GM20000 (cell line): ENCODE results near the gene SLC24A3.

Source experiments
- DNase-seq: peaks from one replicate; pipeline ENCODE4 v3.0.0; 2012; ENCODE audit warnings: low spot score
- CTCF ChIP-seq: IDR thresholded peaks from 2 replicates; pipeline ENCODE4 v1.5.1; 2012; ENCODE audit warnings: mild to moderate bottlenecking, control low read depth; ENCODE audit errors: extremely low read depth, missing control alignments

Gene SLC24A3

GRCh38 chr20:19257865-19258264 lies 45.4 kb downstream of the SLC24A3 start:
- no peak for TF ChIP-seq CTCF
- no peak for DNase-seq

DNA sequence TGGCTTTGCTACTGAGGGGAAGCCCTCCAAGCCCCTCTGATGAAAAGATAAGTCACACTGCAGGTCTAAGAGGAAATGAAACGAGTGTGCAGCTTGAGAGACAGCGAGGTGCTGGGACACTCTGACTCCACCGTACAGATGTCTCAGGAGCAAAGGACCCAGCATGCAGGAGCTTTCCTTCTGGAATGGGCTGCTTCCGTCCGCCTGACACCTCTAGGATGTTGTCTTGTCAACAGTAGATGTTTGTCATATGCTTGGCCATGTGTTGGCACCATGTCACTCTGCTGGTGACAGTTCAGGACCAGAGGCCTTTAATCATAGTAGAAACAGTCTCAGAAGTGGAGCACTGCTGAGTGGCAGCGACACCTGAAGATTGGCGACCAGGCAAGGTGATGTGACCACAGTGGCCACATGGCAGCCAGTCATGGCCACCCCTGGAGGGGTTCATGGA lies 46.7 kb downstream of the SLC24A3 start:
- no peak for DNase-seq
- no peak for TF ChIP-seq CTCF

GRCh38 chr20:19260412-19261090 lies 48.1 kb downstream of the SLC24A3 start:
- no peak for TF ChIP-seq CTCF
- no peak for DNase-seq

DNA sequence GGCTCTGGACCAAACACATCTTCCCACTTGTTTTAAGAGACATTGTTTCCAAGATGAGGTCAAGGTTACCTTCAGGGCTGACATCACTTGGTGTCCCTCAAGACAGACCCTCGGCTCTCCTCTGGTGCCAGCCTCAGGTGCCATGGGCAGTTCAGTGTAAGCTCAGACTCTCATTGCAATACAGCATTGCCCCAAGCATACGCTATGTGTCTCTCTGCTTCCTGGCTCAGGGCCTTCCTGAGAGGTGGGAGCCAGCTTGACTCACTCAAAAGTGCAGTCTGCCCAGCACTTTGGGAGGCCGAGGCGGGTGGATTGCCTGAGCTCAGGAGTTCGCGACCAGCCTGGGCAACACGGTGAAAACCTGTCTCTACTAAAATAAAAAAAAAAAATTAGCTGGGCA lies 51.7 kb downstream of the SLC24A3 start:
- TF ChIP-seq CTCF = no peak
- DNase-seq = no peak

DNA sequence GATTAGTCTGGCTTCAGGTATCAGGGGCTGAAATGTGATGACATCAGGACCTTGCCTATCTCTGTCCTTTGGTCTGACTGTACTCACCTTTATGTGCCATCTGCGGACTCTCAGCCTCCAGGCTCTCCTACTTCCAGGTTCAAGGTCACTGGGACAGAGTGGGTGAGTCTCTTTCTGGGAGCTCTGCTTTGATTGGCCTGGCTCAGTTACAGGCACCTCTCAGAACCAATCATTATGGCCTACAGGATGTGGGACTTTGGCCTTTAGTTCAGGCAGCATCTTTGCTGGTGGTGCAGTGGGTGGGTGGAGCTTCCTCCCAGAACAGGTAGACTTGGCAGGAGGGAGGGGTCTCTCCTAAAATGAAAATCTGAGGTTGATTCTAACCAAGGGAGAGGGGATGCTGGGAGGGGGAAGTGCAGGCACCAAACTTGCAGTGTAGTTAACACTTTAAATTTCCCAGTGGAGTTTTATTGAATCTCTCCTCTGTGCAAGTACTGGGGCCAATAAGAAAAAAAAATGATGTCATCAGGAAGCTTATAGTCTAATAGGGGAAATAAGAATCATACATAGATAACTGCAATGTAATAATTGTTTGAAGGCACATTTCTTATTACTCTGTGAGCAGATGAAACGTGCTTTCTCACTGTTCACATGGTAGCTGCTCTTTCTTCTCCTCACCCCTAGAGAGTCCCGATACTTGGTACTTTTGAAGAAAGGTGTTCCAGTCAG lies 53.4 kb downstream of the SLC24A3 start:
- no peak for TF ChIP-seq CTCF
- peak; percentile 25 for DNase-seq

DNA sequence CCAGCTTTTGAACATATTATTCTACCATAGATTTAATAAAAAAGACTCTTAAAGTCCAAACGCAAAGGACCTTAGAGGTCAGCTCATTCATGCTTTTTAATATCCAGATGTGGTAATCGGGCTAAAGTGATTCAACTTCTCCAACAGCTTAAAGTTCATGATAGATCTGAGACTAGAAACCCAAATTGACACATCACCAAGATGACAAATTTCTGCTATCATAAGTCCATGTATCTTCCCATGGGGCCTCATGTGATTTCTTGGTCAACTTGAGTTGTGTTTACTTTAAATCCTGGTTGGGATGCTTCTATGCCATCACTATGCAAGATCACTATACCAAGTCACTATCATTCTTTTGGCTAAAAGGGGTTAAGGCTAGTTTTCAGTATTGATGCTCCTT lies 56.0 kb downstream of the SLC24A3 start:
- no peak for TF ChIP-seq CTCF

GRCh38 chr20:19269737-19270340 lies 57.4 kb downstream of the SLC24A3 start:
- no peak for TF ChIP-seq CTCF
- no peak for DNase-seq

More for the DNA sequence above, 56.0 kb downstream of the SLC24A3 start:
- DNase-seq = no peak
